ENCODE measurements around the gene MX2.
"Not testable (repeated sequence)": the region's sequence is repeated elsewhere in the genome, so short reads cannot be mapped to it uniquely, and the experiment has no call there.

MX2 gene

GRCh38 chr21:41358193-41359166, 3.3 kb upstream of the MX2 start:
- CTCF ChIA-PET, result interaction anchor here (1.0 to 1.4 kb wide), 2 partner anchors 9 to 11 kb away, joined by 5 to 7 read pairs; no protein-coding TSS in a partner anchor
- TF ChIP-seq CTCF (IDR thresholded peaks at IDR 0.05; ENCODE audit: control extremely low read depth, extremely low read depth, low read depth, missing control alignments), result no peak
- POLR2A ChIA-PET, result interaction anchor here (1.2 kb wide), 1 partner anchor 9 kb away, joined by 3 read pairs; no protein-coding TSS in a partner anchor
- no peak for DNase-seq (ENCODE audit: extremely low spot score)

DNA sequence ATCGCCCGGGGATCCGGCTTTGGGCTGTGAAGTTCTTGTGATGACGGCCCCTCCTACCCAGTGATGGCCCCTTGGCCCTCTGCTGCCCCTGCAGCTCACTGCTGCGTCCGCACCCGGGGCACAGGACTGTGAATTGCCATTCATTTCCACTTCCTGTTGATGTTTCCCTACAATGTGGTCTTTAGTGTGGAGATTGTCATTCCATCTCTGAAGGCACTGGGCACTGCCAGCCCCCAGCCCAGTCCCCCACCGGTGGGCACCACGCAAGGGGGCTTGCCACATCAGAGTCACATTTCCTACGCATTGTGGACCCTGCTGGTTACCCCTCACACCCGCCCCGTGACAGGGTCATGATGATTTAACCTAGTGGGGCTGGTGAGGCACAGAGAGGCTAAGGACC, 2.5 kb upstream of the MX2 start:
- no peak for TF ChIP-seq CTCF (IDR thresholded peaks at IDR 0.05; ENCODE audit: control extremely low read depth, extremely low read depth, low read depth, missing control alignments)
- ChIA-PET CTCF (interaction anchor here (1.0 kb wide), 2 partner anchors 9 to 76 kb away, joined by 3 to 7 read pairs; no protein-coding TSS in a partner anchor), POLR2A (no interaction called here)
- no peak for DNase-seq (ENCODE audit: extremely low spot score)

DNA sequence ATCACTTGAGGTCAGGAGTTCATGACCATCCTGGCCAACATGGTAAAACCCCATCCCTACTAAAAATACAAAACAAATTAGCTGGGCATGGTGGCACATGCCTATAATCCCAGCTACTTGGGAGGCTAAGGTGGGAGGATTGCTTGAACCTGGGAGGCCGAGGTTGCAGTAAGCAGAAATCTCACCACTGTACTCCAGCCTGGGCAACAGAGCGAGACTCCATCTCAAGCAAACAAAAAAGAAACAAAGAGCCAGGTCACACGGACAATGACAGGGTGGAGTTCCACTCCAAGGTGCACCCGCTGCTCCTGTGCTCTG, 2.1 kb upstream of the MX2 start:
- POLR2A ChIA-PET, result interaction anchor here (1.1 kb wide), 1 partner anchor 10 kb away, joined by 3 read pairs; no protein-coding TSS in a partner anchor
- CTCF ChIA-PET, result interaction anchor here (1.0 kb wide), 1 partner anchor 77 kb away, joined by 3 read pairs; no protein-coding TSS in a partner anchor
- DNase-seq (ENCODE audit: extremely low spot score), result not testable (repeated sequence)

DNA sequence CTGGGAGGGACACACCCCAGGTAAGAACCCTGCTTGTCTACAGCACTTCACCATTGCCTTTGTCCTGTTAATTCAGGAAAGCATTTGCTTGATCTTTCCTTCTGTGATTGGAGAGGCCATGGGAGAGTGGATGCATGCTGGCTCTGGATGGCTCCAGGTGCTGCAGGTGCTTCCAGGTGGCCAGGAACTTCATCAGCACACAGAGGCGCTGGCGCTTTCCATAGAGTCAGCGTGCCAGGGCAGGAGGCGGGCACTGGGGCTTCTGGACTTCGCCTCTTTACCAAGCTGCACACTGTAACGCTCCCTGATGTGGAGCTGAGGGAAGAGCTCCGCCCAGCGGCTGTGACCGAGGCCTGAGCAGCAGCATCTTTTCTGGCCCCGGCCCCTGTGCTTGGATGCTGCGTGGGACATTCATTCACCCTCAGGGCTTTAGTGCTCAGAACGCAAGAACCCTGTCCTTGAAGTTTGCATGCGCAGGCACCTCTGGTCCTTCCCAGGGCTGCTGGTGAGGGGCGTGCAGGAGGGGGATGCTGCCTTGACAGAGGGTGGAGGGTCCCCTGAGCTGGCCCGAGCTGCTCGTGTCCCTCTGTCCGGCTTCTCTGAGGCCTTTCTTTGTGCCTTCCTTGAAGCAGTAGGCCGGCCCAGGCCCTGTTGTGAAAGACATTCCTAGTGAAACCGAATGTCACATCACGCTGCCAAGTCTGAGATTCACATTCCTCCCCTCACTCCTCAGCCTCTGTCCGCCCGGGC, 1.6 kb upstream of the MX2 start:
- POLR2A ChIA-PET, result interaction anchor here (1.1 kb wide), 1 partner anchor 9 kb away, joined by 3 read pairs; no protein-coding TSS in a partner anchor
- CTCF ChIA-PET, result interaction anchor here (1.0 to 1.8 kb wide), 2 partner anchors 77 kb away, joined by 3 to 6 read pairs; no protein-coding TSS in a partner anchor
- no peak for DNase-seq (ENCODE audit: extremely low spot score)
- no peak for TF ChIP-seq CTCF (IDR thresholded peaks at IDR 0.05; ENCODE audit: control extremely low read depth, extremely low read depth, low read depth, missing control alignments)

- TF ChIP-seq CTCF (IDR thresholded peaks at IDR 0.05; ENCODE audit: control extremely low read depth, extremely low read depth, low read depth, missing control alignments), result no peak
- CTCF ChIA-PET, result interaction anchor here (0.7 to 1.8 kb wide), 2 partner anchors 11 to 78 kb away, joined by 3 to 6 read pairs; no protein-coding TSS in a partner anchor
- no peak for DNase-seq (ENCODE audit: extremely low spot score)
- POLR2A ChIA-PET, result no interaction called here
These were observed 608 bp upstream of the MX2 start for GRCh38 chr21:41361053-41361785.

DNA sequence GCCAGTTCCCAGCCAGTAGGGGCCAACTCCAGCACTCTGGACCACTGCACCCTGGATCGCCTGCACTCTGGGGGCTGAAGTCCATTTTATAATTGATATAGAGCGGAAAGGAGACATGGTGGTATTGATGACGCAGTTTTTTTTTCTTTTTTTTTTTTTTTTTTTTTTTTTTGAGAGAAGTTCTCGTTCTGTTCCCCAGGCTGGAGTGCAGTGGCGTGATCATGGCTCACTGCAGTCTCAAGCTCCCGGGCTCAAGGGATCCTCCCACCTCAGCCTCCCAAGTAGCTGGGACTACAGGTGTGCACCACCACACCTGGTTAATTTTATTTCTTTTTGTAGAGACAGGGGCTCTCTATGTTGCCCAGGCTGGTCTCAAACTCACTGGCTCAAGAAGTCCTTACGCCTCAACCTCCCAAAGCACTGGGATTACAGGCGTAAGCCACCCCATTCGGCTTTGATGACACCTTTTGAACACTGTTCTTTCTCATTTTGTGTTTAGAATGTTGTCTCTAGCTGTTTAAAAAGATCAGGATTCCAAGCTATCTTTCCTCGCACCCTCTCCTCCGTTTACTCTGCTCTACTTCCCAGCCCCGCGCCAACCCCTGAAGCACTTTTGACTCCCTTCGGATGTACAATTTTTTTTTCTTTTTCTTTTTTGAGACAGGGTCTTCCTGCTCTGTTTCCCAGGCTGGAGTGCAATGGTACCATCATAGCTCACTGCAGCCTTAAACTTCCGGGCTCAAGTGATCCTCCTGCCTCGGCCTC, 960 bp downstream of the MX2 start:
- TF ChIP-seq CTCF (IDR thresholded peaks at IDR 0.05; ENCODE audit: control extremely low read depth, extremely low read depth, low read depth, missing control alignments), result no peak
- no peak for DNase-seq (ENCODE audit: extremely low spot score)
- ChIA-PET POLR2A (no interaction called here), CTCF (interaction anchor here (1.2 to 1.3 kb wide), 3 partner anchors 9 to 79 kb away, joined by 3 to 4 read pairs (median 3); no protein-coding TSS in a partner anchor)
